ENCODE measurements around the gene C1QTNF9.

C1QTNF9 gene

DNA sequence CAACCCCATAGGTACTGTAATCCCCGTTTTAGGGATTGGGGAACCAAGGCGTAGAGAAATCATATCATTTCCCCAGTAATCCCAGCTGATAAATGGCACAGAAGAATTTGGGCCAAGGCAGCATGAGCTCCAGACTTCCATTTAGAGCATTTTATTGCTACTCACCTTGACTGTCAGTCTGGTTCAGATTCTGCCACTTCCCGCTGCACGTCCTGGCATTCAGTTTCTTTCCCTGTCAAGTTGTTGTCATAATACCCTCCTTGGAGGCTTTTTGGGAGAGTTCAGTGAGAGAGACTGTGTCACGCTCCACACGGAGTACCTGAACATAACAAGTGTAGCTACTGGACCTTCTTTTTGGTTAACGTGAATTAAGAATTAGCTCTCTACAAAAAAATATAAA, 7.5 kb upstream of the C1QTNF9 start:
- TF ChIP-seq, protein P1, sequence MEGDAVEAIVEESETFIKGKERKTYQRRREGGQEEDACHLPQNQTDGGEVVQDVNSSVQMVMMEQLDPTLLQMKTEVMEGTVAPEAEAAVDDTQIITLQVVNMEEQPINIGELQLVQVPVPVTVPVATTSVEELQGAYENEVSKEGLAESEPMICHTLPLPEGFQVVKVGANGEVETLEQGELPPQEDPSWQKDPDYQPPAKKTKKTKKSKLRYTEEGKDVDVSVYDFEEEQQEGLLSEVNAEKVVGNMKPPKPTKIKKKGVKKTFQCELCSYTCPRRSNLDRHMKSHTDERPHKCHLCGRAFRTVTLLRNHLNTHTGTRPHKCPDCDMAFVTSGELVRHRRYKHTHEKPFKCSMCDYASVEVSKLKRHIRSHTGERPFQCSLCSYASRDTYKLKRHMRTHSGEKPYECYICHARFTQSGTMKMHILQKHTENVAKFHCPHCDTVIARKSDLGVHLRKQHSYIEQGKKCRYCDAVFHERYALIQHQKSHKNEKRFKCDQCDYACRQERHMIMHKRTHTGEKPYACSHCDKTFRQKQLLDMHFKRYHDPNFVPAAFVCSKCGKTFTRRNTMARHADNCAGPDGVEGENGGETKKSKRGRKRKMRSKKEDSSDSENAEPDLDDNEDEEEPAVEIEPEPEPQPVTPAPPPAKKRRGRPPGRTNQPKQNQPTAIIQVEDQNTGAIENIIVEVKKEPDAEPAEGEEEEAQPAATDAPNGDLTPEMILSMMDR (IDR thresholded peaks at IDR 0.05; ENCODE audit: low read depth, low read length, poor library complexity, severe bottlenecking), result no peak
- TF ChIP-seq EZH2phosphoT487 (IDR thresholded peaks at IDR 0.05; ENCODE audit: borderline replicate concordance, low read length), result no peak
- H3K27ac ChIP-seq (ENCODE audit: low read depth, low read length), result no peak overlapping the region
- no peaks in the 10 kb centered on the region for H3F3A ChIP-seq (ENCODE audit: control insufficient read depth, insufficient read depth)
- no peaks in the 10 kb centered on the region for H3K4me1 ChIP-seq (ENCODE audit: control insufficient read depth, low read length)
- H3K36me3 ChIP-seq (ENCODE audit: control insufficient read depth, low read length), result peaks cover 9% of the 10 kb centered on the region; the same call in 1 of the 2 replicates
- no peaks in the 10 kb centered on the region for H3K9me2 ChIP-seq (replicated peaks; ENCODE audit: control insufficient read depth, low read length)
- no peaks in the 10 kb centered on the region for H3K9me3 ChIP-seq (ENCODE audit: control insufficient read depth, insufficient read depth, low read length)
- H4K20me1 ChIP-seq (ENCODE audit: control insufficient read depth, insufficient read depth, low read depth, low read length), result no peaks in the 10 kb centered on the region
- no peak overlapping the region for H3K4me3 ChIP-seq (ENCODE audit: low read length)
- no peaks in the 10 kb centered on the region for H3K27me3 ChIP-seq (ENCODE audit: control insufficient read depth, low read length)
- no peak overlapping the region for H3K4me2 ChIP-seq (ENCODE audit: low read length)
- no peaks in the 10 kb centered on the region for H3K79me2 ChIP-seq (ENCODE audit: control insufficient read depth, low read length)

DNA sequence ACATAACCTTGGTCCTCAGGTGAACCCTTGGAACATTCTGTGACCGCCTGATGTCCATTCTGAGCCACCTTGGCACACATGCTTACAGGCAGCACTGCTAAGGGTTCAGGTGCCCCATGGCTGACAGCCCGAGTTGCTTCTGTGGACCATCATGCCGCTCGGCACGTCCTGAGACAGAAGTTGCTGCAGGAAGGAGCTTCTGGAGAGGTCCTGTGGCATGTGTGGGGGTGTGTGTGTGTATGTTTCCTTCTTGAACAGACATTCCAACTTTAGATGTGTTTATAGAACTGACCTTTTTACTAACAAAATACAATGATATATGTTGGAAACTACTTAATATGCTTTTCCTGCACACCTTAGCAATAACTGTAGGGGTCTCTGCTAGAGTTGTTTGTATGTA, 4.8 kb upstream of the C1QTNF9 start:
- Histone ChIP-seq H3K36me3 (ENCODE audit: control insufficient read depth, low read length) (no peaks in the 10 kb centered on the region; the same call in 1 of the 2 replicates), H3K9me2 (replicated peaks; ENCODE audit: control insufficient read depth, low read length) (no peaks in the 10 kb centered on the region), H3K79me2 (ENCODE audit: control insufficient read depth, low read length) (no peaks in the 10 kb centered on the region), H3K27ac (ENCODE audit: low read depth, low read length) (no peak overlapping the region), H3K4me1 (ENCODE audit: control insufficient read depth, low read length) (no peaks in the 10 kb centered on the region), H4K20me1 (ENCODE audit: control insufficient read depth, insufficient read depth, low read depth, low read length) (no peaks in the 10 kb centered on the region), H3K27me3 (ENCODE audit: control insufficient read depth, low read length) (no peaks in the 10 kb centered on the region), H3F3A (ENCODE audit: control insufficient read depth, insufficient read depth) (no peaks in the 10 kb centered on the region), H3K4me3 (ENCODE audit: low read length) (no peak overlapping the region), H3K9me3 (ENCODE audit: control insufficient read depth, insufficient read depth, low read length) (no peaks in the 10 kb centered on the region), H3K4me2 (ENCODE audit: low read length) (no peak overlapping the region)
- TF ChIP-seq, protein P1 (IDR thresholded peaks at IDR 0.05; ENCODE audit: low read depth, low read length, poor library complexity, severe bottlenecking), result no peak
- no peak for TF ChIP-seq EZH2phosphoT487 (IDR thresholded peaks at IDR 0.05; ENCODE audit: borderline replicate concordance, low read length)

GRCh38 chr13:24306632-24307031, 2.7 kb upstream of the C1QTNF9 start:
- Histone ChIP-seq H3K79me2 (ENCODE audit: control insufficient read depth, low read length) (no peaks in the 10 kb centered on the region), H4K20me1 (ENCODE audit: control insufficient read depth, insufficient read depth, low read depth, low read length) (no peaks in the 10 kb centered on the region), H3K4me2 (ENCODE audit: low read length) (no peak overlapping the region), H3K27ac (ENCODE audit: low read depth, low read length) (no peak overlapping the region), H3K36me3 (ENCODE audit: control insufficient read depth, low read length) (no peaks in the 10 kb centered on the region), H3K9me2 (replicated peaks; ENCODE audit: control insufficient read depth, low read length) (no peaks in the 10 kb centered on the region), H3K27me3 (ENCODE audit: control insufficient read depth, low read length) (no peaks in the 10 kb centered on the region), H3K9me3 (ENCODE audit: control insufficient read depth, insufficient read depth, low read length) (no peaks in the 10 kb centered on the region), H3K4me3 (ENCODE audit: low read length) (no peak overlapping the region), H3K4me1 (ENCODE audit: control insufficient read depth, low read length) (no peaks in the 10 kb centered on the region), H3F3A (ENCODE audit: control insufficient read depth, insufficient read depth) (no peaks in the 10 kb centered on the region)
- TF ChIP-seq EZH2phosphoT487 (IDR thresholded peaks at IDR 0.05; ENCODE audit: borderline replicate concordance, low read length), result no peak
- TF ChIP-seq, protein P1 (IDR thresholded peaks at IDR 0.05; ENCODE audit: low read depth, low read length, poor library complexity, severe bottlenecking), result no peak

All from DOHH2 (cell line).